HCEC 1CT (cell line): ENCODE measurements around the gene EIF2S2.

Source experiments
- DNase-seq: peaks from one replicate; pipeline ENCODE4 v3.0.0-alpha.2; 2017

Gene EIF2S2

DNA sequence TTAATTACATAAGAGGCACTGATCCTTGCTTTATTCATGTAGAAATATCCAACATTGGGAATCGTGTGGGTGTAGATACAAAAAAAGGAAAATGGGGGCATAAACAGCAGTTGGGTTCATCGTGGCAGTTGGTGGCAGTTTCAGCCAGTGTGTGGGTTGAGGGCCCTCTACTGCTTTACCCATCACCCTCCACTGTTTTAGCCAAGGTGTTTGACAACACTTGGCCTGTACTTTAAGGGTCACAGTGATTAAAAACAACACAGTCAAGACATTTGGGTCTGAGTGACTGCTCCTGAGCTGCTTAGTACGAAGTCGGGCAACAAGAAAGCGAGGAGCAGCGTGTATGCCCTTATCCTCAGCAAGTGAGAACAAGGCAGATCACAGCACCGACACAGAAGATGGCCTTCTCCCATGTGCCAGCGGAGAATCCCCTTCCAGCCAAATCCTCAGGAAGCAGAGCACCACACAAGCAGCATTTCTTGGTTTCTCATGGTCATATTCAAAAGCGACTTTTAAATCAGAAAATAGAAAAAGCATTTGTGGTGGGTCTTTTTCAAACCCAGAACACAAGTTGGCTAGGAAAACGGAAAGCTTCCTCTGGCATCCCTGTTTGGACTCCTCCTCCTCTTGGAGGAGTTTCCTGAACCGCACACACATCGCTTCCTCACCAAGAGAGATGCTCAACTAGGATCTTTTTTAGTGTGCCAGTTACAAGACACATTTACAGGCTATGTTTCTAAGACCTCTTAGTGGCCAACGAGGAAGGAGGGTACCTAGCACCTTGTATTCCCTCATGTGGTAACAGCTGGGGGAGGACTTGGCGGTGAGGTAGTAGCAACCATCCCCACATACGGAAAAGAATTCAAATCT, 23.5 kb downstream of the EIF2S2 start:
- DNase-seq: no peak

DNA sequence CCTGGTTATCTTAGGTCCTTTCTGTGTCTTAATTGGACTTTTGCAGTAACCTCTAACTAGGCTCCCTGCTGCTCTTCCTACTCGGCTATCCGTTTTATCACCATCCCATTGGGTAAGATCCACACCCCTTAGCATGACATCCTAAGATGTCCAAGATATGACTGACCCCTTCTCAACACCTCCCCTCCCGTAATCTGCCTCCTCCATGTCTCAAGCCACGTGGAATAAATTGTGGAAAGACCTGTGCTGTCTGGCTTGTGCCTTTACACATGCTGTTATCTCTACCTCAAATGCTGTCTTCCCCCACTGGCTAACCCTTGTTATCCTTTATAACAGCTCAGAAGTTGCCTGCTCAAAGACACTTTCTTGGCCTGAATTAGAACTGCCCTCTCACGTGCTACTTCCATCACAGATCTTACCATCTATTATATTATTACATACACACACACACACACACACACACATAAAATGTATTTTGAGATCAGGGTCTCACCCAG, 26.5 kb downstream of the EIF2S2 start:
- no peak for DNase-seq

DNA sequence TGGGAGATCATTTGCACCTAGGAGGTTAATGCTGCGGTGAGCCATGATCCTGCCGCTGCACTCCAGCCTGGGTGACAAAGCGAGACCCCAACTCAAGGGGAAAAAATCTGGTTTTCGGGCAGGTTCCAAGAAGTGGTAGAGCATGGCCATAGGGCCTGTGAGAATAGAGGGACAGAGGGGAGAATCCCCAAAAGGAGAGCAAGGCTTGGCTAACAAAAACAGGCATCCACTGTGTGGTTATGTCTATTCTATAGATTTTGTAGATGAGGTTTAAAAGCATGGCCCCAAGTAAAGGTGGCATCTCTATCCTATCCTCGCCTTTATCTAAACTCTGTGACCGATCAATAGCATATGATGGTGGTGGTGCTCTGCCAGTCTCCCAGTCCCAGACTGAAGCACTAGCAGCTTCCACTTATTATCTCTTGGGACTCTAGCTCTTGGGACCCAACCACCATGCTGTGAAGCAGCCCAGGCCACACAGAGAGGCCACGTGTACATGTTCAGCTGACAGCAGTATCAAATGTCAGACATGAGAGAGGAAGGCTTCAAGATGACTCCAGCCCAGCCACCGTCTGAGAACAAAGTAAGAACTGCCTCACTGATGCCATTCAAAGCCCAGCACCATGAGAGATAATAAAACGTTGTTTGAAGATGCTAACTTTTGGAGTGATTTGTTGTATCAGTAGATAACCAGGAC, 27.7 kb downstream of the EIF2S2 start:
- no peak for DNase-seq

DNA sequence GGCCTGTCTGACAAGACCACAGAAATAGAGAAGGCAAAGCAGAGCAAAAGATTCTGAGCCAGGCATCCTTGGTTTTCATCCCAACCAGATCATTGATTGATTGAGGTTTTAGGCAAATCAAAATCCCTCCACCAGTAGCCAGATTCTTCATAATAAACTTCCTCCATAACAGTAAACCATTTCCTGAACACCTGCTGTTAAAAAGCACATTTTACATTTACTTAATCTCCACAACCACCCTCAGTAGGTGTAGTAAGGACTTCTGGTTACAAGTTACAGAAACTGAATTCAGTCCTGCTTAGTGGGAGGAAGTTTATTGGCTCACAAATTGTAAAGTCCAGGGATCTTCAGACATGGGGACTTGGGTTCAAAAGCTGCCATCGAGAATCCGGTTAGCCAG, 28.3 kb downstream of the EIF2S2 start:
- no peak for DNase-seq

DNA sequence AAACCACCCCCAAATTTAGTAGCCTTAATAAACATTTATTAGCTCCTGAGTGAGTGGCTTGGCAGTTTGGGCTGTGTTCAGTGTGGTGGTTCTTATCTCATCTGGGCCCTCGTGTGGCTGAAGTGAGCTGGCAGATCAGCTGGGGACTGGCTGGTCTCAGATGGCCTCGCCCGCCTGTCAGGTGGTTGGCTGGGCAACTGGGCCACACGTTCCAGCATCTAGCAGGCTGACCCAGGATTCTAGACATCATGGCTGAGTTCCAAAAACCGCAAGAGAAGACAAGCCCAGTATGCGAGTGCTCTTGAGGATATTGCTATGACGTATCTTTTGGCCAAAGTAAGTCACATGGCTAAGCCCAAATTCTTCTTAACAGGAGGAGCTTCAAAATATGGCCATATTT, 28.9 kb downstream of the EIF2S2 start:
- peak; percentile 87 for DNase-seq

DNA sequence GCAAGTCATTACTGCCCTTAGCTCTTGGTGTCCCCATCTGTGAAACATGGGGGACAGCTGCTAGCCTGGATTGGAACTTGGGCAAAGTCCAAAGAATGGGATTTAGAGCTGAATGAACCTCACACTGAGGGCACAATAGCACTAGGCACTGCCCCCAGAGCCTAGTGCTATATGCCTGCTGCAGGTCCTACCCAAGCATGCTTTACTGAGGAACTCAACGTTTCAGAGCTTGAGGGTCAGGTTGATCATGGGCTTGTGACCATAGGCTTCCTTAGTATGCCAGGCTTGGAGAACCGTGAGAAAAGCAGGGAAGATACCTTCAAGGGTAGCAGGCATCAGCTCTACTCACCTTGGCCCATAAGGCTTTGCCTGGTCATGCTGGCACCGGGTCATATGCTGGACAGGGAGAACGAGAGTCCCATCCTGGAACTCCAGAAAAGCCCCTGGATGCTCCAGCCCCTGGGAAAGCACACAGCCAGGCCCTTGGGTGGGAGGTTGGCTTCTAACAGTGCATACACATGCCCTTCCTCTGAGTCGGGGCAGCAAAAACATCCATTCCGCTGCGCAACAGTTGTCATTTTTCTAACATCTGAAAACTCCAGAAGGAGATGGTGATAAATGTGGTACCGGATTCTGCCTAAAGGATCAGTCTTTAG, 29.7 kb downstream of the EIF2S2 start:
- no peak for DNase-seq

DNA sequence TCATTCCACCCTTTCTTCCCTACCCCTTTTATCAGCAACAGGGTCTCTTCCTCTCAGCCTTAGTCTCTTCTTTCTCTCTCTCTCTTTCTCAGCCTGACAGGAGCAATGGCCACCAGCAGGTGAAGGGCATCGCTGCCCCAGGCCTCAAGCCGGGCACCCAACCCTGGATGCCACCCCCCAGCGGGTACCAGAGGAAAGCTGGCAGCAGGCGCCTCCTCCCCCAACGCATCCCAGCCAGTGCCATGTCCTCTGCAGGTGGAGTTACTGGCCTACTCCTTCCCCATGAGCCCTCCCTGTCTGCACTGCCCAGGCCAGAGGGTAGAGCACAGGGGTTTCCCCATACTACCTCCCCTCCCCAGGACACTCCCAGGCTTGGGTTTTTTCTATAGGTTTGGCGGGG, 32.2 kb downstream of the EIF2S2 start:
- DNase-seq: no peak

DNA sequence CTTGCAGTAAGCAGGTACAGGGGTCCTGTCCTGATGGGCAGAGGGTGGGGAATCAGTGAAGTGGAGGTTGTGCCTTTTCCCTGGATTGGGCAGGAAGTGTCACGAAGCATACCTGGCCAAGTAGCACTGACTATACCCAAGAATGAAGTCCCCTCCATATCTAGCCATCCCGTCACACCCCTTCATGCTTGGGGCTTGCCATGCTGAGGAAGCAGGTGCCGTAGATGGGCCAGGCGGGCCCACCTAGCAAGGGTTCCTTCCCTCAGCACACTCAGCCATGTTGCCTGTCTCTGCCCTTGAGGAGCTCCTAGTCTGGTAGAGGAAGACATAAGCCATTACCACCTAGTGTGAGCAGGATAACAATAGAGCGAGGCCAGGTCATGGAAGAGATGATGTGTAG, 33.5 kb downstream of the EIF2S2 start:
- DNase-seq: no peak

DNA sequence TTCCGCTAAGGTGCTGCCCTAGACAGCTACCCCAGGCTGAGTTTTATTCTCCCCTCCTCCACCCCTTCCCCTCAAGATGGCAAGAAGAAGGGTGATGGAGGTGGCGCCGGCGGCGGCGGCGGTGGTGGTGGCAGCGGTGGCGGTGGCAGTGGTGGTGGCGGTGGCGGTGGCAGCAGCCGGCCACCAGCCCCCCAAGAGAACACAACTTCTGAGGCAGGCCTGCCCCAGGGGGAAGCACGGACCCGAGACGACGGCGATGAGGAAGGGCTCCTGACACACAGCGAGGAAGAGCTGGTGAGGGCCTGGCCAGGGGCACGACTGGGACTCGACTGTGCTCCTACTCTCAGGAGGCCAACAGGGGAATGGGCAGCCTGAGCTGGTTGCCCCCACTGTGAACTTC, 35.1 kb downstream of the EIF2S2 start:
- no peak for DNase-seq

DNA sequence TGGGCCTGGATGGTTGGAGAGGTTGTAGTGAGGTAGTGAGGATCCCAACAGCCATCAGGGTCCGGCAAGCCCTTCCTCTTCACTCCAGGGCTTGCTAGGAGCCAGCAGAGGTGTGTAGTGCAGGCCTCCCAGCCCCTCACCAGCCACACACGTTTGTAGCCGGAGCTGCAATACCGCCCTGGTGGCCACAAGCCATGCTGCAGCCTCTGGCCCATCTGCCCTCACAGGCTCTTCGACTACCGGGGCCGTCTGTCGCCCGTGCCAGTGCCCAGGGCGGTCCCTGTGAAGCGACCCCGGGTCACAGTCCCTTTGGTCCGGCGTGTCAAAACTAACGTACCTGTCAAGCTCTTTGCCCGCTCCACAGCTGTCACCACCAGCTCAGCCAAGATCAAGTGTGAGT, 36.4 kb downstream of the EIF2S2 start:
- DNase-seq: no peak

DNA sequence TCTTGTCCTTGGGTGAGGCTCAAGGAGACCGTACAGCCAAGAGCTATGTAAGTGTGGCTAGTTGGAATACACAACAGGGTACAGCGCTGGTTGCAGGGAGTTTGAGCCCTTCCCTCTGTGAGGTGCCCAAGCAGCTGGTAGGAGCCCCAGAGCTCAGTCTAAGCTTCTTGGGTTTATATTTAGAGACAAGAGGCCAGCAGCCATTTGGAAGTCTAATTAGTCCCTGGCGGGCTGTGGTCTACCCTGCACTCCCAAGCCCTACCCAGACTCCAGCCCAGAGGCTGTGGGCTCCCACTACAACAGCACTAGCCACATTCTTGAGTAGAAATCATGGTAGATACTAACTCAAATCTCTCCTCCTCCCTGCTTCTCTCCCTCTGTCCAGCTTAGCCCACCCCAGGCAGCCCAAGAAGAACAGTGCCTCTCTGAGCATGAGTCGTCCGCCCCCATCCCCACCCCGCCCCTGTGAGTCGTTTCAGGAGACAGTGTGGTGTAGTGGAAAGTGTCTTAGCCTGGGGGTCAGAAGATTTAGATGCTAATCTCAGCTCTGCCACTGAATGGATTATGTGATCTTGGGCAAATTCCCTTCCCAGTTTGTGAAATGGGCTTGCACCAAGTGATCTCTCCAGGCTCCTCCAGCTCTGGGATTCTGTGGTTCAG, 37.8 kb downstream of the EIF2S2 start:
- DNase-seq: no peak

DNA sequence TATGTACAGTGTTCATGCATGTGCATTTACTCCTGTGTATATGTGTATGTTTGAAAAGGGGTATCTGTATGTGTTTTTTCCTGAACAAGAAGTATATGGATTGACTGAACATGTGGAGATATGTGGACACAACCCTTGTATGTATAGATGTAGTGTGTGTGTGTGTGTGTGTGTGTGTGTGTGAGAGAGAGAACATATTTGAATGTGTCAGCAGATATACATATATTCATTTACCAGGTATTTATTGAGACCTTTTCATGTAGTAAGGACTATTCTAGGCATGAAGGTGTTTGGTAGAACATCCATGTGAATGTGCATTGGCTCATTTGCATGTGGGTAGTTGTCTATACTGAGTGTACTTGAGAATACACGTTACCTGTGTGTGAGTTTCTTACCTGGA, 39.3 kb downstream of the EIF2S2 start:
- no peak for DNase-seq

DNA sequence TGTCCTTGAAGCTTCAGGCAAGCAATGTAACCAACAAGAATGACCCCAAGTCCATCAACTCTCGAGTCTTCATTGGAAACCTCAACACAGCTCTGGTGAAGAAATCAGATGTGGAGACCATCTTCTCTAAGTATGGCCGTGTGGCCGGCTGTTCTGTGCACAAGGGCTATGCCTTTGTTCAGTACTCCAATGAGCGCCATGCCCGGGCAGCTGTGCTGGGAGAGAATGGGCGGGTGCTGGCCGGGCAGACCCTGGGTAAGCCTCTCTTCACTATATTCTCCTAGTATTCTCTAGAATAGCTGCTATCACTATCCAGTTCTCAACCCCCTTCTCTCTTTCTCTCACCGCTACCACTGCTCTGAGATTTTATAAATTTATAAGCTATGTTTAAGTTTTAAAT, 40.0 kb downstream of the EIF2S2 start:
- no peak for DNase-seq

DNA sequence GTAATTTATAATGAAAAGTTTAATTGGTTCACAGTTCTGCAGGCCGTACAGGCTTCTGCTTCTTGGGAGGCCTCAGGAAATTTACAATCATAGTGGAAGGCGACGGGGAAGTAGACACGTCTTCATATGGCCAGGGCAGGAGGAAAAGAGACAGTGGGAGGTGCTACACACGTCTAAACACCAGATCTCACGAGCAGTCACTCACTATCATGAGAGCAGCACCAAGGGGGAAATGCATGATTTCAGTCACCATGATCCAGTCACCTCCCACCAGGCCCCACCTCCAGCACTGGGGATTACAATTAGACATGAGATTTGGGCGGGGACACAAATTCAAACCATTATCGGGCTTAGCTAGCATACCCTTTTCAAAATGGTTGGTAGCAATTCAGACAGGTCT, 41.2 kb downstream of the EIF2S2 start:
- DNase-seq: no peak

DNA sequence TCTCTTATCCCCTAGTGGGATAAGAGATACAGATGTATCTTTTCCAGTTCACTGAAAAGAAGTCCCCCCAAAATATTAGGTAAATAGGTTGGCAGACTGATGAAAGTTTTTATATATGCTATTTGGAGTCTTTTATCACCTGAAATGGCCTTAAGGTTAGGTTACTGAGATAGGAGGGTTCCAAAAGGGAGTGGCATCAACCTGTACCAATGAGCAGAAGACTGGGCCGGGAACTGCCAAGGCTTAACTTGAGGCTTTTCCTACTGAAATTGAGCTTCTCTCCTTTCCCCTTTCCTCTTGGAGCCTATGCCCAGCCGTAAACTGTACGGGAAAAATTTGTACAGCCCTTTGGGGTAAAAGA, 42.0 kb downstream of the EIF2S2 start:
- DNase-seq: no peak

DNA sequence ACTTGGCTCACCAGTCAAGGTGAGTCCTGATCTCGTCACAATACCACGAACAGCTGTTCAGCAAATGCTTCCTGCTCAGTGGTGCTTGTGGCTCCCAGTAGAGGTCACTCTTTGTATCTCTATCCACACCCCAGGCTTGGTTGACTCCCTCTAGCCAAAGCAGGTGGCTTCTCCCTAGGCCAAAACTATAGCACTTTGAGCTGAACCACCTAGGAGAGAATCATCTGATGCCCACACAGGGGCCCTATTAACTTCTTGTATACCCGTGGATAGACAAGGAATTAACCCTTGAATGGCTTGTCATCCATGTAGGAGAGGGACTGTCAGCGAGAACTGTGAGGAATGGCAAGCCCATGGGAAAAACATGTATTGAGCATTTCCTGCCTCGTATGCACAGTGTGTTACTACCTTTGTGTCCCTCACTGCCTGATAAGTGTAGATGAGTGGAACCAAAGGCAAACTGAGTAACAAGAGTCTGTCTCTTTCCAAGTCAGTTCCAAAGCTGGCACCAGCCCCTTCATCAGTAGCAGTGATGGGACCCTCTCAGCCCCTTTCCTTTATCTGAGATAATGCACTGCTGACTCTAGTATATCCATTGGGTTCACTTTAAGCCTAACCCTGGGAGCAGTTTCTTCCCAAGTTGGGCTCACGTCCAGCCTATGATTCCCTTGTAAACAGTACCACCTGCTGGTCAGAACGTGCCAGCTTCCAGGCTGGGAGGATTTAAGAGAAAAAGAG, 42.5 kb downstream of the EIF2S2 start:
- DNase-seq: peak; percentile 71

DNA sequence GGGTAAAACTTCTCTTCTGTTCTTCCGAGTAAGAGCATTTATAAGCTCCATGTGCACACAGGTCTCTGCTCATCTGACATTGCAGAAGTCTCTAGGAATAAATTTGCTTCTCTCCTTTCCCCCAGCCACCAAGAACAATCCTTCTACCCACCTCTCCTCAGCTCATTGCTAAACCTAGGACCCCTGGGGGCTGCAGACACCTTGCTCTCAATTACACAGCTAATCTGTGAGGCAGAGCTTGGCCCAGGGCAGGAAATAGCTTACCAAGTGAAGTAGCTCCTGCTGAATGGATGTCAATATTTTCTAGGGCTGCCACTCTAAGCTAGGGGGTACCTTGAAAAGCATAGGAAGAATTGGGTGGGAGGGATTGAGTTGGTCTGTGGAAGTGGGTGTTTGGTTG, 44.0 kb downstream of the EIF2S2 start:
- no peak for DNase-seq

DNA sequence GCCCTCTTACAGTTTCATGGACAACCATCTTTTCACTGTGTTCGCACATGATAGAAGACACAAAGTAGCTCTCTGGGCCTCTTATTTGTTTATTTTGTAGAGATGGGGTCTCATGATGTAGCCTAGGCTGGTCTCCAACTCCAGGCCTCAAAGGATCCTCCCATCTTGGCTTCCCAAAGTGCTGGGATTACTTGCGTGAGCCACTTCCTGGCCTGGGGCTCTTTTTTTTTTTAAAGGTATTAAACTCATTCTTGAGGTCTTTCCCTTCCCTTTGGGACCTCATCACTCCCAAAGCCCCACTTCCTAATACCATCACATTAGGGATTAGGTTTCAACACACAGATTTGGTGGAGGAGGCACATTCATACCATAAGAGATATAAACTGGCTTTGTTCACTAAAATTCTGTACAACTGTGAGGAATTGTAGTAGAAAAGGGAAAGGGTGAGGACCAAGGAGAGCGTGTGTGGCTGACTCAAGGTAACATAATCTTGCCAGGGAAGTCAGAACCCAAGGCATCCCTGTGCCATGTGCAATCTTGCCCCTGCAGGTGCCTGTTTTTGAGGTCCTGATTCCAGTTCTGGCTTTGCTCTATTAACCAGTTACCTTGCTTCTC, 45.5 kb downstream of the EIF2S2 start:
- DNase-seq: no peak

DNA sequence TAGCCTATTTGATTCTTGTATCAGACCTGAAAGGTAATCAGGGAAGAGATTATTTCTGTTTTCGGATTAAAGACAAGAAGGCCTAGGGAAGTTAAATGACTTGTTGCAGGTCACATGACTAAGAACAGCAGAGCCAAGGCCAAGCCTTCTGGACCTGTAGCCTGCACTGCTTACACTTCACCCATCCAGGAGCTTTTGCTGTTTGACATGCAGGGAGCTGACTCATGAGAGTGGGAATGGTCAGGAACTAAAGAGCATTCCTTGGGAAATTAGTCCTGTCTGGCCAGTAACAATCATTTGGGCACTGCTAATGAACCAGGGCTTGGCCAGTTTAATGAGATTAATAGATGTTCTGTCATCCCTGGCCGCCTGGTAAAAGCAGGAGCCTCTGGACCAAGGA, 46.8 kb downstream of the EIF2S2 start:
- DNase-seq: peak; percentile 73

DNA sequence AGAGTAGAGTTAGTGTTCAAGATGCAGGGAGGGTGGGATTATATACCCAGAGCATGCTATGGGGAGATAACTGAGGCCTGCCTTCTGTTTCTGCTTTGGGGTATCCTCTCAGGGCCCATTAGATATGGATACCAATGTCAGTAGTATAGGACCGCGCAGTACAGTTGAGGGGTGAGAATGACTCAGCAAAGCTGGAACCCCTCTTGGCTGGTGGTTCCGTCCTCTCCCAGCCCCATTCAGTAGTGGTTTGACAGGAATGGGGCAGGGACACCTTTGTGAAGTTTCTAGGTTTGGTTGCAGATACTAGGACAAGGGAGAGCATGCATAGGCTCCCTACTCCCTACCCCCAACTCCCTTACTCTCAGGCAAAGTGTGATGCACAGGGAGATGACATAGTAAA, 47.8 kb downstream of the EIF2S2 start:
- DNase-seq: no peak

DNA sequence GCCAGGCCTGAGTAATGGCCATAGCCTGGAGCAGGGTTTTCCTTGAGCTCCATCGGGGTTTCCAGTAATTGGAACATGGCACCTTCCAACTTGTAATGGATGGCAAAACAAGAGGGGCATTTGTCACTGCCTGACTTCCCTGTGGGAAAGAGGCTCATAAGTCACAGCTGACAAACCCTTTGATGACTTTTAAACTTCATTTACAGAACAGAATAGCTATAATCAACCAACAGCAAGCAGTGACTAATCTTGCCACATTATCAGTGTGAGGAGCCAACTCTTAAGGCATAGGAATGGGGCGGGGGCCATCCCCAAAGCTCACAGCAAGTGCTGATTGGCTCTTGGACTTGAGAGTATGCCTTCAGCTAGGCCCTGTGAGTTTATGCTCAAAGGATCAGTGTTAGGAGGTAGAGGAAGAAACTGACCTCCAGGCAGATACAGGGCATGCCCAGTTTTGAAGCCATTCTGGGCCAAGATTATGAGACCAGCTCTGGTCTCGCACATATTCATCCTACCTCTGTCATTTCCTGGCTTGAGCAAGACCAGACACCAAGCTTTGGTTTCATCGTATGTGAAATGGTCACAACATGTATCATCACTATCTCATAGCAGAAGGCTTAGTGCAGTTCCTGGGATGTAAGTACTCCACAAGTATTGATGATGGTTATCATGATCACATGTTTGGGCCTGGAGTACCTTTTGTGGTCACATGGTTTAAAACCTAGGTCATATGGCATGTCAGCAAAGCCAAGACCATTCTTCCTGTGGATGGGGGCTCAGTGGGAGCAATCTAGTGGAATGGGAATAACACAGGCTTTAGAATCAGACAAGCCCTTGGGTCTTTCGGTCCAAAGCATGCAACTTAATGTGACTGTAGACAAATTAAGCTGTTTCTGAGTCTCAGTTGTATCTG, 49.2 kb downstream of the EIF2S2 start:
- peak; percentile 64 for DNase-seq
